A549 treated with AZD9567 at 1 μM for 4 hours (cell line): Measurements from ENCODE around the gene RTCB. TPM values are rescaled to one million over a fixed set of nuclear protein-coding genes. Genes with fewer than 3 reads are reported as not detected.

ENCODE experiments used
- total RNA-seq: library from RNA; stranded (reverse); fragments of 200-300 nt; extraction: Qiagen RNA extraction; gene quantifications from 5 replicates; pipeline ENCODE4 v1.2.3, GENCODE V29; 2022; ENCODE audit not compliant: insufficient read depth

The RTCB gene
- total RNA-seq, result 73.7 to 101 TPM (median 79.0 TPM) in 5 replicates

GRCh38 chr22:32411829-32412592 is at the start of gene RTCB:
RTCB (minus strand) TSS chr22:32412247; CDS start chr22:32412156, 91 bp downstream.

GRCh38 chr22:32357567-32357966 is 54.5 kb downstream of the RTCB start, which contains the start of gene RFPL3:
RFPL3 (plus strand) TSS chr22:32357867; CDS start chr22:32358072, 205 bp downstream.

Other genes with a start within 250 kb of the RTCB start
- gene RFPL2, start 207.2 kb downstream of the RTCB start, total RNA-seq, result 0.07 to 0.21 TPM (median 0.17 TPM) in 4 of 5 replicates, not detected in the other
- not detected in 5 replicates for gene SLC5A4, start 156.9 kb downstream of the RTCB start, total RNA-seq
- not detected in 5 replicates for gene RFPL3, start 54.4 kb downstream of the RTCB start, total RNA-seq
- gene BPIFC, start 52.2 kb upstream of the RTCB start, total RNA-seq, result not detected in 5 replicates
- 67.0 to 68.0 TPM (median 67.9 TPM) in 5 replicates for gene FBXO7, start 62.6 kb upstream of the RTCB start, total RNA-seq